Measurements from ENCODE around the gene IPO13. TPM values are rescaled to one million over a fixed set of nuclear protein-coding genes. Genes with fewer than 3 reads are reported as not detected.

Gene IPO13
- total RNA-seq, 2 donors from 2014 or later, result 25.9 to 28.1 TPM

- Histone ChIP-seq H3K36me3 (no peaks in the 10 kb centered on the region), H3K27ac (no peak overlapping the region), H3K4me1 (no peaks in the 10 kb centered on the region), H3K4me3 (no peak overlapping the region), H3K9me3 (no peaks in the 10 kb centered on the region), H3K27me3 (no peaks in the 10 kb centered on the region)
- no peak for DNase-seq (ENCODE audit: low spot score)
- no peak for TF ChIP-seq CTCF (IDR thresholded peaks at IDR 0.05)
These were observed 25.7 kb upstream of the IPO13 start for GRCh38 chr1:43921022-43921421.

- no peak for TF ChIP-seq CTCF (IDR thresholded peaks at IDR 0.05)
- H3K9me3 ChIP-seq, result no peaks in the 10 kb centered on the region
- H3K27ac ChIP-seq, result no peak overlapping the region
- no peaks in the 10 kb centered on the region for H3K27me3 ChIP-seq
- no peak for DNase-seq (ENCODE audit: low spot score)
- no peak overlapping the region for H3K4me3 ChIP-seq
- H3K36me3 ChIP-seq, result no peaks in the 10 kb centered on the region
- H3K4me1 ChIP-seq, result no peaks in the 10 kb centered on the region
These were observed 22.2 kb upstream of the IPO13 start for GRCh38 chr1:43924516-43924915.

DNA sequence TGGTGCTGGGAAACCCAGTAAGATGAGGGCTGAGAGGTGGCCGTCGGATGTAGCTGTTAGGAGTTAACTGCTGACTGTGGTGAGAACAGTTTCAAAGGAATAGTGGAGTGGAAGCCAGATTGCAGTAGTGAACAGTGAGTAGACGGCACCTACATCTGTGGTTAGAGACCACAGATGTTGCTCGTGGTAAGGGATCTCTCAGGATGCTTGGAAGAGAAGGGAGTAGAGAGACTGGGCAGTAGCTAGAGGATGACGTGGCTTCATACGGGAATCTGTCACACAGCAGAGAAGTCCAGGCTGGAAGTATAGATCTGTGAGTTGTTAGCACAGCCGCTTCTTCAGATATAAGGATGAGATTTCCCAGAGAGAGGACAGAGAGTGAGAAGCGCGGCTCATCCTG lies 20.9 kb upstream of the IPO13 start:
- no peak for TF ChIP-seq CTCF (IDR thresholded peaks at IDR 0.05)
- Histone ChIP-seq H3K36me3 (no peaks in the 10 kb centered on the region), H3K27me3 (no peaks in the 10 kb centered on the region), H3K9me3 (no peaks in the 10 kb centered on the region), H3K27ac (no peak overlapping the region), H3K4me1 (no peaks in the 10 kb centered on the region), H3K4me3 (no peak overlapping the region)
- DNase-seq (ENCODE audit: low spot score), result no peak

DNA sequence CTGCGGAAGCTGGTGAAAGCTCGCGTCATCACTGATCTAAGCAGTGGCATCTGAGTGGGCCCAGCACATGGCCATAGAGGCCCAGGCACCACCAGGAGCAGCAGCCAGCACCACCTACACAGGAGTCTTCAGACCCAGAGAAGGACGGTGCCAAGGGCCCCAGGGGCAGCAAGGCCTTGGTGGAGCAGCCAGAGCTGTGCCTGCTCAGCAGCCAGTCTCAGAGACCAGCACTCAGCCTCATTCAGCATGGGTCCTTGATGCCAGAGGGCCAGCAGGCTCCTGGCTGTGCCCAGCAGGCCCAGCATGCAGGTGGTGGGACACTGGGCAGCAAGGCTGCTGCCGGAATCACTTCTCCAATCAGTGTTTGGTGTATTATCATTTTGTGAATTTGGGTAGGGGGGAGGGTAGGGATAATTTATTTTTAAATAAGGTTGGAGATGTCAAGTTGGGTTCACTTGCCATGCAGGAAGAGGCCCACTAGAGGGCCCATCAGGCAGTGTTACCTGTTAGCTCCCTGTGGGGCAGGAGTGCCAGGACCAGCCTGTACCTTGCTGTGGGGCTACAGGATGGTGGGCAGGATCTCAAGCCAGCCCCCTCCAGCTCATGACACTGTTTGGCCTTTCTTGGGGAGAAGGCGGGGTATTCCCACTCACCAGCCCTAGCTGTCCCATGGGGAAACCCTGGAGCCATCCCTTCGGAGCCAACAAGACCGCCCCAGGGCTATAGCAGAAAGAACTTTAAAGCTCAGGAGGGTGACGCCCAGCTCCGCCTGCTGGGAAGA lies 16.4 kb upstream of the IPO13 start:
- Histone ChIP-seq H3K4me3 (no peak overlapping the region), H3K27ac (no peak overlapping the region), H3K4me1 (peaks cover 0 to 21% of the 10 kb centered on the region in 2 donors), H3K27me3 (peaks cover 0 to 3% of the 10 kb centered on the region in 2 donors), H3K9me3 (no peaks in the 10 kb centered on the region), H3K36me3 (no peaks in the 10 kb centered on the region)
- DNase-seq (ENCODE audit: low spot score), result no peak
- TF ChIP-seq CTCF (IDR thresholded peaks at IDR 0.05), result peak; percentile 18 to 32

GRCh38 chr1:43930949-43931275 lies 15.8 kb upstream of the IPO13 start:
- no peak for DNase-seq (ENCODE audit: low spot score)
- Histone ChIP-seq H3K27ac (no peak overlapping the region), H3K9me3 (no peaks in the 10 kb centered on the region), H3K4me1 (peaks cover 0 to 23% of the 10 kb centered on the region in 2 donors), H3K36me3 (no peaks in the 10 kb centered on the region), H3K4me3 (no peak overlapping the region), H3K27me3 (peaks cover 0 to 3% of the 10 kb centered on the region in 2 donors)
- no peak for TF ChIP-seq CTCF (IDR thresholded peaks at IDR 0.05)

Data from right atrium auricular region (tissue), 2 donors.